Lower leg skin (tissue), 4 donors: ENCODE data around the gene BLOC1S4. TPM values are rescaled to one million over a fixed set of nuclear protein-coding genes. Genes with fewer than 3 reads are reported as not detected.

ENCODE experiments used
- DNase-seq, 2 donors: peaks; one replicate each; pipeline ENCODE4 v3.0.0-alpha.2; 2019; ENCODE audit warnings: low spot score in 2 of 2
- H3K4me3 ChIP-seq: fragments of 200-600 bp; sonication (generic); 2 replicates; pipeline ENCODE4 v1.5.1; 2017; ENCODE audit warnings: mild to moderate bottlenecking, low read depth; ENCODE audit not compliant: poor library complexity, severe bottlenecking
- CTCF ChIP-seq, 3 donors: fragments of 450-650 bp; IDR thresholded peaks; one replicate each; pipeline ENCODE4 v1.5.1; 2016; ENCODE audit warnings: antibody characterized with exemption in 3 of 3, mild to moderate bottlenecking in 3 of 3, moderate library complexity in 2 of 3
- POLR2A ChIP-seq, 2 donors: fragments of 450-650 bp; IDR thresholded peaks; one replicate each; pipeline ENCODE4 v1.6.1; 2016 to 2017; ENCODE audit warnings: antibody characterized with exemption in 2 of 2, mild to moderate bottlenecking in 1 of 2, moderate library complexity in 1 of 2
- WGBS, 2 donors: methylation state at CpG; one replicate each; pipeline ENCODE4 v1.1.5; 2018; 5-methylcytosine and 5-hydroxymethylcytosine counted together
- intact Hi-C: fragments of 100-400 bp; cut with DNase I; formaldehyde crosslinking; loops from one replicate; pipeline ENCODE4 v1.15.0; 2023; ENCODE audit warnings: low total_unique reads
- total RNA-seq, 4 donors: library from RNA; depleted of rRNA; stranded (reverse); fragments of >200 nt; gene quantifications; one replicate each; pipeline ENCODE4 v1.1.0, GENCODE V29; 2016

The BLOC1S4 gene
- total RNA-seq, 4 donors from 2014 or later, result 17.9 to 24.3 (median 22.8) TPM

GRCh38 chr4:6689506-6689960, 26.4 kb upstream of the BLOC1S4 start:
- TF ChIP-seq POLR2A (IDR thresholded peaks at IDR 0.05), result no peak
- no peak for TF ChIP-seq CTCF (IDR thresholded peaks at IDR 0.05)
- H3K4me3 ChIP-seq, result no peak overlapping the region
- intact Hi-C loops, result no loop called here
- no peak for DNase-seq
- WGBS, 2 donors, result 78 to 81% methylated on average over 14 to 15 of the region's 15 CpGs

- intact Hi-C loops, result no loop called here
- 81 to 84% methylated on average over 8 of the region's 8 CpGs for WGBS, 2 donors
- DNase-seq, result no peak
- TF ChIP-seq POLR2A (IDR thresholded peaks at IDR 0.05) (no peak), CTCF (IDR thresholded peaks at IDR 0.05) (no peak)
- no peak overlapping the region for H3K4me3 ChIP-seq
Observed at GRCh38 chr4:6692379-6692778, 23.6 kb upstream of the BLOC1S4 start.

GRCh38 chr4:6692806-6693205, 23.2 kb upstream of the BLOC1S4 start:
- intact Hi-C loops, result no loop called here
- DNase-seq, result no peak
- no peak overlapping the region for H3K4me3 ChIP-seq
- WGBS, 2 donors, result 63 to 69% methylated on average over 3 of the region's 3 CpGs
- TF ChIP-seq CTCF (IDR thresholded peaks at IDR 0.05), result no peak
- TF ChIP-seq POLR2A (IDR thresholded peaks at IDR 0.05), result no peak

- intact Hi-C loops, result no loop called here
Observed at GRCh38 chr4:6693231-6694176, 22.5 kb upstream of the BLOC1S4 start, which contains the start of gene S100P. Gene S100P, plus strand, starts transcription at chr4:6693878. Its CDS starts 55 bp downstream, at chr4:6693933.

GRCh38 chr4:6694177-6694901, 21.6 kb upstream of the BLOC1S4 start:
- TF ChIP-seq POLR2A (IDR thresholded peaks at IDR 0.05) (no peak), CTCF (IDR thresholded peaks at IDR 0.05) (no peak)
- 73 to 77% methylated on average over 11 to 16 of the region's 16 CpGs for WGBS, 2 donors
- DNase-seq, result no peak
- H3K4me3 ChIP-seq, result no peak overlapping the region
- intact Hi-C loops, result no loop called here

More at GRCh38 chr4:6693231-6694176, 22.5 kb upstream of the BLOC1S4 start, which contains the start of gene S100P:
- TF ChIP-seq CTCF (IDR thresholded peaks at IDR 0.05) (no peak), POLR2A (IDR thresholded peaks at IDR 0.05) (no peak)
- WGBS, 2 donors, result 74 to 76% methylated on average over 29 of the region's 29 CpGs
- no peak within 1 kb of the TSS for H3K4me3 ChIP-seq
- DNase-seq, result no peak
